Measurements from ENCODE around the gene CASK.

CASK gene

DNA sequence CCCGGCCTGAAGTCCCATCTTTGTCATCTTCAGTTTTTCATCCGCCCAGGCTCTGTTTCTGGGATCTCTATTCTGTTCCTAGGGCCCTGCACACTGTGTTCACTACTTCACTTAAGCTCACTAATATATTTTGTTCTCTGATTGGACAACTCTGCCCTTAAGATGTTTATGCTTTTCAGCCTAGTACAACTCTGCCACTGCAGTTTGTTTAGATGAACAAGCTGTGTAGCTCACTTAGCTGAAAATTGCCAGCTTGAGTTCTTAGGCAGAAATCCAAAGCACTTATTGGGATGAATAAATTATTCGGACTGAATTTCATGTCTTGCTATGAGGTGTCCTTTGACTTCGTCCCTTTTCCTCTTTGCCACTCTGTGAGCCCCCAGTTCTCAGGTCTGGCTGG lies 415.4 kb downstream of the CASK start:
- no peak for FAIRE-seq

DNA sequence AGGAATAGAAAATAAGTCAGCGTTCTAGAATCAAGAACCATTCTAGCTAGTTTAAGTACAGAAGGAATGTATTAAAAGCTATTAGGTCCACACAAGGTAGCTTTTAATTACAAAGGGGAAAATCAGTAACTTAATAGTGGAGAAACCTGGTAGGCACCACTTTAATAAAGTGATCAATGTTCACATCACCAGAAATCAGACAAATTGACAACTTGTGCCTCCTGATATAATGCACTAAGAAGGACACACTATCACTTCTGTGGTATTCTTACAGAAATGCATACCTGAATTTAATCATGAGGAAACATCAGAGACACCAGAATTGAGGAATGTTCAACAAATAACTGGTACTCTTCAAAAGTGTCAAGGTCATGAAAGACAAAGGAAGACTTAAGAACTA lies 421.4 kb downstream of the CASK start:
- no peak for FAIRE-seq

DNA sequence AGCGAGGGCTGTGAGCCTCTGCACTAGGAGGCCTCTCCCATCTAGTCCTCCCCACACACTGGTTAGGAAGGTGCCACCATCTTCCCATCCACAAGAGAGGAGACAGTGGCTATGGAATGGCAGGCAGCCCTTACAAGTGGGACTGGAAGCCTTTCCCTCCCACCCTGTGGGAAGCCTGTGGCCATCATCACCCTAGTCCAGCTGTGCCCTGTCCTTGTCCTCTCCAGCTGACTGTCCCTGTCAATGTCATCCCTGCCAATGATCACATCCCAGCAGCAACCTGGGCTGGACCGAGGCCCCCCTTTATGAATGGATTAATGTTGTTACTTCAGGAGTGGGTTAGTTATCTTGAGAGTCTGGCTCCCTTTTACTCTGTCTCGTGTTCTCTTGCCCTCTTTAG lies 423.4 kb downstream of the CASK start:
- FAIRE-seq = no peak

DNA sequence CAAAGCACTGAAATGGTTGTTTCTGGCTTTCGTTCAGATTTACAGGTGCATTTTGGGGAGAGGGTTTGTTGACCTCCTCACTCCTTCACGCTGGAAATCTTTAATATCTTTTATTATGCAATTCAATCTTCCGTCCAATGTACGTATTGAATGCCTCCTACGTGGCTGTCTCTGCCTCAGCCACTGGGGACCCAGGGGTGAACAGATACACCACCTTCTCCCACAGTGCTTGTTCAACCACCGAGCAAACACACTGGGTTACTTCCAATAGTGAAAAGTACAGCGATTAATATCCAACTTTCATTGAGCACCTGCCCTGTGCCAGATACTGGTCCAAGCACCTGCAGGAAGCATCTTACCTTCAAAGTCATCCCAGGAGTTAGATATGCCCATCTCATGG lies 424.2 kb downstream of the CASK start:
- FAIRE-seq = no peak

DNA sequence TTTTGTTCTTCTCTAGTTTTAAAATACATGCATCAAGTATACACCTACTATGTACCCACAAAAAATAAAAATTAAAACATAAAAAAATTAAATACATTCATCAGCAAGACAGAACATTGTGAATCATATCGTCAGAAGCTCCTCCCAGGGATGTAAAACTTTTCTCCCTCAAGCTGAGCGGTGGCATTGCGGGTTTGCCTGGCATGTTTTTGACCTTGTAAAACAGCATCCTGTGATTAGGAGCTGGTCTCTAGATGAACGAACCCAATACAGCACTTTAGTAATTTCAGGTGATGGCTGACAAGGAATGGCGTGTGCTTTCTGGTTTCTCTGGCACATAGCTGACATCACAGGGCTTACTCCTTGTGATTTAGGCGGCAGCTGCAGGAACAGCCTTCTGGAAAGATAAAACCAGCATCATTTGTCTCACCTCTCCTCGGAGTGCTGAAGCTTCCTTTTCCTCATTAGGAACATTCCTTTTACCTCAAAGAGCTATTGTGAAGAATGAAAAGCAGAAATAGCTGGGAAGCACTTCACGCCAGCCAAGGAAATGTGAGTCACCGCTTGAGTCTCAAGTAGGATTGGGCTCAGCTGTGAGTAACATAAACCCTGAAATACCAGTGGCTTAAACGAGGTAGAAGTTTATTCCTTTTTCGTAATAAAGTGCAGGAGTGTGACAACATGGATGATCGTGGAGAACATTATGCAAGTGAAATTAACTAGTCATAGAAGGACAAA lies 431.9 kb downstream of the CASK start:
- FAIRE-seq = no peak

DNA sequence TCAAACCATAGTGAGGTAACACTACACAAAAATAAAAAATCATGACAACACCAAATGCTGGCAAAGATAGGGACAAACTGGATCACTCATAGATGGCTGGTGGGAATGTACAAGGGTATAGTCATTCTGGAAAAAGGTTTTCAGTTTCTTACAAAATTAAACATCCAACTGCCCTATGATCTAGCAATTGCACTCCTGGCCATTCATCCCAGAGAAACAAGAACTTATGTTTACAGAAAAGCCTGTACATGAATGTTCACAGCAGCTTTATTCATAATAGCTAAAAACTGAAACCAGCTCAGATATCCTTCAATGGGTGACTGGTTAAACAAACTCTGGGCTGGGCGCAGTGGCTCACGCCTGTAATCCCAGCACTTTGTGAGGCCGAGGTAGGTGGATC lies 432.9 kb downstream of the CASK start:
- no peak for FAIRE-seq

DNA sequence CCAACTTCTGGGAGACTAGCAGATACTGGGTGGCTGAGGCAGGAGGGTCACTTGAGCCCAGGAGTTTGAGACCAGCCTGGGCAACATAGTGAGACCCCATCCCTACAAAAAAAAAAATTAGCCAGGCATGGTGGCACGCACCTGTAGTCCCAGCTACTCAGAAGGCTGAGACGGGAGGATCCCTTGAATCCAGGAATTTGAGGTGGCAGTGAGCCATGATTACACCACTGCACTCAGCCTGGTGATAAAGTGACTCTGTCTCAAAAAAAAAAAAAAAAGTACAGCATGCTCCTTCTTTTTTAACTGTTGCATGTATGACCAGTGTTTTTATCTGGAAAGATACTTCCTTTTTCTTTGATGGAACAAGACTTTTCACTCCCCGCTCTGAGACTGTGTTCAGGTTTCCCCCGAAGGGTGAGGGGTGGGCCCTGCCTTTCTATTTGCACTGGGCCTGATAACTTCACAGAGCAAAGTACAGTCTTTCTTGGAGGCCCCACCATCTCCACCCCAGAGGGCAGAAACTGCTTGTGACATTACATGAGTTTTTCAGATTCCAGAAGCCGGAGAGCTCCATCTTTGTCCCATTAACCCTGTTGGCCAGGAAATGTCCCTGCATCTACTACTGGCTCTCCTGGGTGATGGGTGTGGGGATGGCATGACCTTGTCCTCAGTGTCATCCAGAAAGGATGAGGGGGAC lies 441.1 kb downstream of the CASK start:
- FAIRE-seq = no peak

DNA sequence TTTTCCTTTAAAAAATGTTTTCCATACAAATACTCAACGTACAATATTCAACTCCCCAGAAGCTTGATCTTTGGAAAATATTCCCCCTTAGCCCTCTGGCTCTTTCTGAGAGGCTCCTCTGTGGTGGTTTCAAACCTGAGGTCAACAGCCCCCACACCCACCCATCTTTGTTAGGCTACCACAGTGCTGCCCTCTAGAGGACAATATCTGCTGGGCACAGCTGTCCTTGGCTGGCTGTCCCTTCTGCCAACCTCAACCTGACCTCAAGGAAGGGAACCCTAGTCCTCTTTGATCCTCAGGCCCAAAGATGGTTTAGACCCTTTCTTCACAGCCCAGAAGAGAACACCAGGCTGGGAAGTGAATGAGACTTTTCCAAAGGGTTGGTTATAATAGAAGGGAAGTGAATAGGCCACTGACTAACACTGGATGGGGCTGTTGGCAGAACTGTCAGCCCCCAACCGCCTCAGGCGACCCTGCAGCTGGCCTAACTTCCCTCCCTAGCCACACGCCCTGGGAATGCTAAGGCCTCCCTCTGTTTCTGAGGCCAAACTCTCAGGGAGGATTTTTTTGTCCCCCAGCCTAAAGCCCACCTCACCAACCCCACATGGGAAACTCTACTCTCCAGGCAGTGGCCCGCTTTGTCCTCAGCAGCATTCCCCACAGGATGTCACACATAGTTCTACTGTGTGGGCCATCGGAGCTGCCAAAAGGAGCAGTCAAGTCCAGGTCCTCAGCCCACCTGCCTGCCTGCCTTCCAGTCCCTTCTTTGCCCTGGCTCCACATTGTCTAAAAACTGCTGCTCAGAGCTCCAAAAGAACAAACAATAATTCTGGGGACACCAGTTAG lies 441.9 kb downstream of the CASK start:
- no peak for FAIRE-seq

DNA sequence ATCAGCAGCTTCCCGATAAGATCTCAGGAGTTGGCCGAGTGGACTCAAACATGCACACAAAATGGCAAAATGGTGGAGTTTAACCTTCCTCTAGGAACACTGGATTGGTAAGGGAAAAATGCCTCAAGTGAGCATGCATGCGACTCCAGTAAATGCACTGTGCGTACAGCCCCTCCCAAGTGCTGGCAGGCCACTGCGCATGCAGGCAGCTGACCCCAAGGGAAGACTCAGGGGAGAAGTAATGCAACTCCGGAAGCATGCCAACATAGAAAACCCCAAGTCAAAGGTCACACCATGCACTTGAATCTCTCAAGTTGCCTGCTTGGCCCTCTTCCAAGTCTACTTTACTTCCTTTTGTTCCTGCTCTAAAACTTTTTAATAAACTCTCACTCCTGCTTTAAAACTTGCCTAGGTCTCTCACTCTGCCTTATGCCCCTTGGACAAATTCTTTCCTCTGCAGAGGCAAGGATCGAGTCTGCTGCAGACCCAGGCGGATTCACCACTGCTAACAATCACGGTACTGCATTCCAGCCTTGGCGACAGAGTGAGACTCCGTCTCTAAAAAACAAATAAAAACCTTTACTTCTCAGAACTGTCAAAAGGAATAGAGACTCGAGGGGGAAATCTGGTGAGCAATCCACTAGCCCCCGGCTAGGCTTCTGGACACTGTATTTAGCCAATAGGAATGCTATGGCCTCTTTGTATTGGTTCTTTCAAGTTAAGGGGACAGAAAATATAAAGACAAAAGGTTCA lies 442.7 kb downstream of the CASK start:
- no peak for FAIRE-seq

DNA sequence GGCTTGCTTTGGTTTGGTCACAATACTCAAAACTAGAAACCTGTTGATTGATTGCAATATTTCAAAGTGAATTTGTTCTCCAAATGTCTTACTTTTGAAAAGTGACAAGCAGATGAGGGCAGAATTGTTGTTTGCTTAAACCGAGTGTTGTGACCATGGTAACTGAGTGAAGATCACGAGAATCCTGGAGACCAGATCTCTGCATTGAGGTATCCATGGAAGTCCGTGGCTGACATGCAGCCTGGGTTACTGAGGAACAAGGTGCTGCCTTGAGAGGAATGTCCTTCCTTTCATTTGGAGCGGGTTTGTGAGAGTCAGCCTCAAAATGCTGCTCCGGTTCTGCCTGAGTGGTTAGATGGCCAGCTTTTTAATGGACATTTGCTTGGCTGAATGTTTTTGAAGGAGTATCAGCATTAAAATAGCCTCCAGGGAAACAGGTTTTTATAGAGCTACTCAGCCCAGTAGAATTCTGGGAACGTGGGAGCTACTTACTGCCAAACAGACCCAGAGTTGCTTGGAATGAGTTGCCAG lies 444.9 kb downstream of the CASK start:
- FAIRE-seq = no peak

DNA sequence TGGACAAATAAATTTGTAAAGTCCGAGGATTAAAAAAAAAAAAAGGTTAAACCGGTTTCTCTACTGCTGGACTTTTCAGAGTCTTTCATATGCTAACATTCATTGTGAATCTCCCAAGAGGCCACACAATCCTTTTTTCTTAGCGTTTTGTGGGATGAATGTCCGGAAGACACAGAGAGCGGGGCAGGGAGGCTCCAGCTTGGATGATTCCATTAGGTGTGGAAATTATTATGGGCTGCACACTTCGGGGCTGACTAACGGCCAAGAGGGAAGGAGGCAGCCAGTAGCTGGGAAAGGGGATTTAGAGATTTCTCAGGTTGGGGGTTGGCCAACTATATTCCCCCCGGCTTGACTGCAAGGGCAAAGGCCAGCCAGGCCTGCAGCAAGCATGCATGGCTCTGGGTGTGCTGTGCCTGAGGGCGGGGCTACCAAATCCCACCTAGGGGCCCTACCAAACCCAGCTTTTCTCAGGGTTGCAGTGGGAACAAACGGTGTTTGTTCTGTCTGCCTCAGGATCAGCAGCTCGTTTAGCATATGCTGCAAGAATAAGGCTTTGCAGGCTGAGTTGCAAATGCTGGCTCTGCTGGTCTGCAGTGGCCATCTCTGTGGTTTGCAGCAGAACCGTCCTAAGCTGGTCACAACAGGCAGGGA lies 447.6 kb downstream of the CASK start:
- FAIRE-seq = no peak

DNA sequence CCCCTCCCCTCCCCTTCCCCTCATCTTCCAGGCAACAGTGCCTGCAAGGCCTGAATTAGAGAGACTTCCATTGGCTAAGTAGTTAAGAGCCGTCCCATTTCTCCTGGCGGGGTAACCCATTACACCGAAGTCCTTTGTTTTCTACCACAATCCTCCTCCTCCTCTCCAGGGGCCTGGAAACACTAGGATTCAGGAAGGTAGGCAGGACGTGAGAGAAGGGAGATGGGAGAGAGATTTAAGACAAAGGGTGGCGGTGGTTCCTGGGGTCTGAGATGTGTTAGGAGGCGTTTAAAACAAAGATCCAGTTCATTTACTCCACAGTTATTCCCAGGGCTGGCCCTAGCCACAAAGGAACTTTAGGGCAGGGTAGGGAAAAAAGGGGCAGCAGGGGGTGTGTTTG lies 448.2 kb downstream of the CASK start:
- FAIRE-seq = no peak

DNA sequence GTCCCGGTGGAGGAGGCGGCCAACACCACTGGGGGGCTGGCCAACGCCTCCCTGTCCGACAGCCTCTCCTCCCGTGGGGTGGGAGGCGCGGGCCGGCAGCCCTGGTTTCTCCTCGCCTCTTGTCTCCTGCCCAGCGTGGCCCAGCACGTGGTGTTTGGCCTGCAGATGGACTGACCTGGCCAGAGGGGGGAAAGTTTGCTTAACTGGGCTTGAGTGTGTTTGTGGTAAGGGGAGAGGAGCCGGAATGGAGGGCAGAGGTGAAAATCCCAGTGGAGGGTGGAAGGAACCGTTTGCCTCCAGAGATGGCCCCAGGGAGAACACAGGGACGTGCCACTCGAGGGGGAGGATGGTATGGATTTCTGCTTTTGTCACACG lies 448.6 kb downstream of the CASK start:
- FAIRE-seq = no peak

DNA sequence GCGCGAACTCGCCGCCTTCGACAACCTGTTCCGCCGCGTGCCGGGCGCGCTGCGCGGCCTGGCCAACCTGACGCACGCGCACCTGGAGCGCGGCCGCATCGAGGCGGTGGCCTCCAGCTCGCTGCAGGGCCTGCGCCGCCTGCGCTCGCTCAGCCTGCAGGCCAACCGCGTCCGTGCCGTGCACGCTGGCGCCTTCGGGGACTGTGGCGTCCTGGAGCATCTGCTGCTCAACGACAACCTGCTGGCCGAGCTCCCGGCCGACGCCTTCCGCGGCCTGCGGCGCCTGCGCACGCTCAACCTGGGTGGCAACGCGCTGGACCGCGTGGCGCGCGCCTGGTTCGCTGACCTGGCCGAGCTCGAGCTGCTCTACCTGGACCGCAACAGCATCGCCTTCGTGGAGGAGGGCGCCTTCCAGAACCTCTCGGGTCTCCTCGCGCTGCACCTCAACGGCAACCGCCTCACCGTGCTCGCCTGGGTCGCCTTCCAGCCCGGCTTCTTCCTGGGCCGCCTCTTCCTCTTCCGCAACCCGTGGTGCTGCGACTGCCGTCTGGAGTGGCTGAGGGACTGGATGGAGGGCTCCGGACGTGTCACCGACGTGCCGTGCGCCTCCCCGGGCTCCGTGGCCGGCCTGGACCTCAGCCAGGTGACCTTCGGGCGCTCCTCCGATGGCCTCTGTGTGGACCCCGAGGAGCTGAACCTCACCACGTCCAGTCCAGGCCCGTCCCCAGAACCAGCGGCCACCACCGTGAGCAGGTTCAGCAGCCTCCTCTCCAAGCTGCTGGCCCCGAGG lies 449.2 kb downstream of the CASK start:
- FAIRE-seq = no peak

DNA sequence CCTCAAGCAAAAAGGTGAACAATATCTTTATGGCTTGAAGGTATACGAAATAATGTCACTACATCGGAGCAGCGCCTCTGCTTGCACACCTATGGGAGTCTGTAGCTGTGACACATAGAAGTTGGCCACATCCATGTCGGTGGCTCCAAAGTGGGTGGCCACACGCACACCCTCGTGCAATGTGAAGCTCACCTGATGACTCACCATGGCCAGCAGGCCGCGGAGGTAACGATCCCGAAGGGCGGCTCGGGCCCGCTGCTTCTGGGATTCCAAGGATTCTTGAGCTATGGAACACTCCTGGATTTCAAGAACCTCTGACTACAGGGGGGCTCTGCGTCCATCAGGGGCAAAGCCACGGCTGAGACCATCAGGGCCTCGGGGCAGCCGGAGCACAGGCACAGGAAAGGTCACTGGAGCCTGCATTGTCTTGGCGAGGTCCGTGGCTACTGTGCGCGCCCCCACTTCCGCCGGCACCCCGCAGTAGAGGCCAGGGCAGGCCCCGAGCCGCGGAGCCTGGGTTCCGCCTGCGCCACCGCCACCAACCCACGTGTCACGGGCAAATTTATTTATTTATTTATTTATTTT lies 451.0 kb downstream of the CASK start:
- no peak for FAIRE-seq

DNA sequence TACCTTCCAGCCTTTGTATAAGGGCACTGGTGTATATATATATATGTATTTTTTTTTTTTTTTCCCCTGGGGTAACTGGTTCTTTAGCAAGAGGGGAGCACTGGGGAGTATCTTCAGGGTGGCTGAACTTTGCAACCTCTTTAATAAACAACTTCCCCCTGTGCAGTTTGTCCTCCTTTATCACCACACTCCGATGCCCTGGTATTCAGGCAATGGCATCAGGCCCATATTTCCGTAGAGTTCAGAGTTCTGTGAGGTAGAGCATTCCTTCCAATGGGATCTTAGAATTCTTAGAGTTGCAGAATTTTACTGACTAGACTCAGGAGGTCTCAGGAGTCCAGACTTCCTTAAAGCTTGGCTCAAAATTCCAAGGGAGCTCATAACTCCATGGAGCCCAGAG lies 451.6 kb downstream of the CASK start:
- FAIRE-seq = no peak

DNA sequence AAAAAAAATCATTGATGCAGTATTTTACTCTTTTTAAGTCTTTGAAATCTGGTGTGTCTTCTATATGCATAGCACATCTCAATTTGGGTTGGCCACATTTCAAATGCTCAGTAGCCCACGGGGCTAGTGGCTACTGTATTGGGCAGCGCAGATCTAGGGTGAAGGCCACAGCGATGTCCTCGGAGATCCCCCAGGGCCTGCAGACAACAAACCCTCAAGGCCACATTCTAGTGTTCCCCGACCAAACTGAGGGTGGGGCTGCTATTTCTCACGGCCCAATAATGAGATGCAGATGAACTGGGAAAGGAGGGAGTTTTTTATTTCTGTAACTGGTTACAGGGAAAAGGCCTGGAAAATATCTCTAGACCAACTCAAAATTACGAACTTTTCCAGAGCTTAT lies 452.6 kb downstream of the CASK start:
- no peak for FAIRE-seq

DNA sequence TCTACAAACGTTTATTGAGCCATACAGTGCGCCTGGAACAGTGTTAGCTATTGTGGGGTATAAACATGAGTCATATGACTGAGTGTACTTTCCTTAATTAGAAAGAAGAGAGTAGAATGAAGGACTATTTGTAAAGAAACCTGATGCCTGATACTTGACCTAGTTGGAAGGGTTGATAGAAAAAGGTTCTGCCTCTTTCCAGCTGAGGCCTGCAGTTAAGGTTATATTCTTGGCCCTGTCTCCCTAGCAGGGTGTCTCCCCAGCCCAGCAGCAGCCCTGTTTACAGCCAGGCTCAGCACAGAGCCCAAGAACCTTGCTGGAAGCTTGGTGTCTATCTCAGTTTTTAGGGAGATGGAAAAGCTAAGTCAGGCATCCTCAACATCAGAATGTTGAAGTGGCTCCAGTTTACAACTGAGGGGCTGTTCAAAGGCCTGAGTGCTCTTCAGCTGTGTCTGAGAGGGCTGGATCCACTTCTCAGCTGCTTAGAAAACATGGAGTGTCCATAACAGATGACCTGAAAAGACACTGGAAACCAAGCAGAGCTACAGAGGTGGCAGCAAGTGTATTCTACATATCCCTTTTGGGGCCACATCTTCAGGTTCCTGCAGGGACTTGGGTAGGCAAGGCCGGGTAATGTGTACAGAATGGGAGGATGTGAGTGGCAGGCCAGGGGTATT lies 454.6 kb downstream of the CASK start:
- FAIRE-seq = no peak
